RWPE2 (cell line): ENCODE results near the gene DFFB.

Experiments used
- ATAC-seq: fragments of 200-7000 bp; cut with Tn5 transposase; 3 replicates; pipeline ENCODE4 v1.9.1; 2021; ENCODE audit warnings: low read depth
- DNase-seq: peaks from one replicate; pipeline ENCODE4 v3.0.0-alpha.2; 2020; ENCODE audit warnings: low spot score
- H3K27ac ChIP-seq: fragments of 450-650 bp; 2 replicates; pipeline ENCODE4 v1.5.1; 2017; ENCODE audit warnings: mild to moderate bottlenecking; ENCODE audit not compliant: poor library complexity, severe bottlenecking
- H3K27me3 ChIP-seq: fragments of 250-450 bp; sonication (Bioruptor Pico); 2 replicates; pipeline ENCODE4 v1.5.1; 2021; ENCODE audit warnings: mild to moderate bottlenecking, moderate library complexity; ENCODE audit not compliant: insufficient read depth, poor library complexity, severe bottlenecking
- H3K36me3 ChIP-seq: fragments of 250-450 bp; sonication (Bioruptor Pico); 2 replicates; pipeline ENCODE4 v1.5.1; 2020; ENCODE audit warnings: low read depth, mild to moderate bottlenecking, moderate library complexity
- H3K4me1 ChIP-seq: fragments of 250-450 bp; sonication (Bioruptor Pico); 2 replicates; pipeline ENCODE4 v1.5.1; 2021; ENCODE audit warnings: mild to moderate bottlenecking, moderate library complexity; ENCODE audit not compliant: insufficient read depth, poor library complexity, severe bottlenecking
- H3K4me3 ChIP-seq: fragments of 250-450 bp; sonication (Bioruptor Pico); 2 replicates; pipeline ENCODE4 v1.5.1; 2021; ENCODE audit warnings: mild to moderate bottlenecking, moderate library complexity; ENCODE audit not compliant: severe bottlenecking
- H3K9me3 ChIP-seq: fragments of 250-450 bp; sonication (Bioruptor Pico); 2 replicates; pipeline ENCODE4 v1.5.1; 2021; ENCODE audit warnings: mild to moderate bottlenecking, moderate library complexity; ENCODE audit not compliant: severe bottlenecking
- CTCF ChIP-seq: fragments of 450-650 bp; IDR thresholded peaks from one replicate; pipeline ENCODE4 v1.5.1; 2017; ENCODE audit warnings: mild to moderate bottlenecking, moderate library complexity; ENCODE audit not compliant: poor library complexity, severe bottlenecking

The DFFB gene

DNA sequence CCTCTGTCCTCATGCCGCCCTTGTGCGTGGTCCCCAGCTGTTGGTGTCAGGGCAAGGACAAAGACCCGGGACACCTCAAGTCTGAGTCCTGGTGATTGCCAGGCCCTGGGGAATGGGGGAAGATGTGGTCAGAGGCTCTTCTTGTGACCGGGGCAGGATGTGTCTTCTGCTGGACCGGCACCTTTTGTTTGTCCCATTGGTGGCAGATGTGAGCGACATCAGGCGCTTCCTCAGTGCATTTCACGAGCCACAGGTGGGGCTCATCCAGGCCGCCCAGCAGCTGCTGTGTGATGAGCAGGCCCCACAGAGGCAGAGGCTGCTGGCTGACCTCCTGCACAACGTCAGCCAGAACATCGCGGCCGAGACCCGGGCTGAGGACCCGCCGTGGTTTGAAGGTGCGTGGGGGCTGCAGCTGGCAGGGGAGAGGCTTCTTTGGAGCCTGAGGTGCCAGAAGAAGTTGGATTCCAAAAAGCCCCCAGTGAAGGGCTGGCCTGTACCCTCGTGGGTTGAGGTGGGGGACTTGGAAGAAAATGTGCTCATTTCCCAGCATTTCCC, 8.4 kb downstream of the DFFB start:
- no peak overlapping the region for H3K27ac ChIP-seq
- H3K4me1 ChIP-seq = no peaks in the 10 kb centered on the region
- H3K4me3 ChIP-seq = no peak overlapping the region
- TF ChIP-seq CTCF = no peak
- H3K36me3 ChIP-seq = no peaks in the 10 kb centered on the region
- no peaks in the 10 kb centered on the region for H3K9me3 ChIP-seq
- ATAC-seq = no peak
- H3K27me3 ChIP-seq = no peaks in the 10 kb centered on the region
- no peak for DNase-seq

DNA sequence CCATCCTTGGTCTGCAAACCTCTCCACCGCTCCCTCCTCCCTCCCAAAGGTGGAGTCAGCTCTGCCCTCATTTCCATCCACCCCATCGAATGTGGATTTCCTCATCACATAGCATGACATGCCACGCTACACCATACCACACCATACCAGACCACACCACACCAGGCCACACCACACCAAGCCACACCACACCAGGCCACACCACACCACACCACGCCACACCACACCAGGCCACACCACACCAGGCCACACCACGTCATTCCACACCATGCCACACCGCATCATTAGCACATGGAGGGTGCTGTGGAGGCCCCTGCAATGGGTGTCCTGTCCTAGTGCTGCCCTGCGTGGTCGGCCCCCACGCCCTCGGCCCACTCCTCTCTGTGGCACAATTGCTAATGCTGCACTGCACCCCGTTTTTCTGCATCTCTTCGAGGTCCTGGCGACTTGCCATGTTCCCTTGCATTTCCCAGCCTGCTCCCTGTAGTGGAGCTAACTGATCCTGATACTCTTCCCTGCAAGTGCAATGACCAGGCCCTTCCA, 11.3 kb downstream of the DFFB start:
- ATAC-seq (no peak), DNase-seq (peak; percentile 57)
- no peak for TF ChIP-seq CTCF
- no peaks in the 10 kb centered on the region for H3K36me3 ChIP-seq
- H3K4me1 ChIP-seq = no peaks in the 10 kb centered on the region
- H3K27me3 ChIP-seq = no peaks in the 10 kb centered on the region
- H3K9me3 ChIP-seq = no peaks in the 10 kb centered on the region
- H3K27ac ChIP-seq = no peak overlapping the region
- no peak overlapping the region for H3K4me3 ChIP-seq

DNA sequence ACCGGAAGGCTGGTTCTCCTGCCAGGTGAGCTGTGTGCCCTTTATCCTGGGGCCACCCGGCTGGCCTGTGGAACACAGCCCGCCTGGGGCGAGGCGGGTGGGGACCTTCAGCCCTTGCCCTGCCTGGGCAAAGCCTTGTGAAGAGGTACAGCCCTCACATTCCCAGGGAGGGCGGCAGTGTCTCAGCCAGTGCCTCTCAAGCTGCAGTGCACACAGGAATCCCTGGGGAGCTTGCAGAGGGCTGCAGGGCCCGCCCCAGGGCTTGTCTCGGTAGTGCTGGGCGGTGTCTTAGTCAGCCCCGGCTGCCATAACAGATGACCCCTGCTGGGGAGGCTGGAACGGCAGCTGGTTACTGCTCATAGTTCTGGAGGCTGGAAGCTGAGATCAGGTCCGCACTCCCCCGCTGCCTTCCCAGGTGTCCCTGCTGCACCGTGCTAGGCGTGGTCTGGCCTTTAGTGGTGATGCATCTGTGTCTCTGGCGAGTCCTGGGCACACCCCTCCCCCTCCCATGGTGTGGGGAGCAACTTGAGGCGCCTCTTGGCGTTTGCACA, 12.6 kb downstream of the DFFB start:
- H3K4me3 ChIP-seq = no peak overlapping the region
- TF ChIP-seq CTCF = no peak
- H3K27ac ChIP-seq = no peak overlapping the region
- no peaks in the 10 kb centered on the region for H3K9me3 ChIP-seq
- DNase-seq (peak; percentile 56), ATAC-seq (no peak)
- H3K27me3 ChIP-seq = no peaks in the 10 kb centered on the region
- no peaks in the 10 kb centered on the region for H3K36me3 ChIP-seq
- H3K4me1 ChIP-seq = no peaks in the 10 kb centered on the region

DNA sequence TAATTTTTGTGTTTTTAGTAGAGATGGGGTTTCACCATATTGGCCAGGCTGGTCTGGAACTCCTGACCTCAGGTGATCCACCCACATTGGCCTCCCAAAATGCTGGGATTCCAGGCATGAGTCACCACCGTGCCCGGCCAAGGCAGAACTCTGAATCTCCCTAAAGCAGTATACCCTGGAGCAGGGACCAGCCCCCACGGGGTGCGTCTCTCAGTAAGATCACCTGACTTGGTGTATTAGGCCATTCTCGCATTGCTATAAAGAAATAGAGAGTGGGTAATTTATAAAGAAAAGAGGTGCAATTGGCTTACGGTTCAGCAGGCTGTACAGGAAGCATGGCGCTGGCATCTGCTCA, 14.2 kb downstream of the DFFB start:
- ATAC-seq = no peak

More for the DNA sequence above, 14.2 kb downstream of the DFFB start:
- H3K9me3 ChIP-seq = no peaks in the 10 kb centered on the region
- no peak overlapping the region for H3K27ac ChIP-seq
- H3K4me3 ChIP-seq = no peak overlapping the region
- H3K4me1 ChIP-seq = no peaks in the 10 kb centered on the region
- no peak for TF ChIP-seq CTCF
- no peak for DNase-seq
- no peaks in the 10 kb centered on the region for H3K27me3 ChIP-seq
- no peaks in the 10 kb centered on the region for H3K36me3 ChIP-seq
